GM23338 (cell line): Measurements from ENCODE around the gene CIC. TPM values are rescaled to one million over a fixed set of nuclear protein-coding genes. Genes with fewer than 3 reads are reported as not detected.
A peak's percentile ranks its signal among the peaks of the same experiment; 100 is the strongest.

Experiments
- ATAC-seq: fragments of 200-7000 bp; cut with Tn5 transposase; 3 replicates; pipeline ENCODE4 v1.9.1; 2020
- DNase-seq: peaks from one replicate; pipeline ENCODE4 v3.0.0-alpha.2; 2015; ENCODE audit warnings: low spot score
- H2AFZ ChIP-seq: fragments of 200-600 bp; sonication (generic); 2 replicates; pipeline ENCODE4 v1.8.0; 2016; ENCODE audit warnings: antibody characterized with exemption, mild to moderate bottlenecking, moderate library complexity
- H3F3A ChIP-seq: fragments of 200-600 bp; sonication (generic); replicated peaks from 2 replicates; pipeline ENCODE4 v1.8.0; 2017; ENCODE audit warnings: antibody characterized with exemption, mixed run types, low read depth
- H3K27ac ChIP-seq: fragments of 200-600 bp; sonication (generic); 2 replicates; pipeline ENCODE4 v1.6.1; 2016; ENCODE audit warnings: low read depth
- H3K27me3 ChIP-seq: fragments of 200-600 bp; sonication (generic); 2 replicates; pipeline ENCODE4 v1.8.0; 2016; ENCODE audit warnings: mild to moderate bottlenecking, mixed run types, moderate library complexity; ENCODE audit not compliant: insufficient read depth
- H3K36me3 ChIP-seq: fragments of 200-600 bp; sonication (generic); 2 replicates; pipeline ENCODE4 v1.8.0; 2016; ENCODE audit warnings: mild to moderate bottlenecking; ENCODE audit not compliant: insufficient read depth
- H3K4me1 ChIP-seq: fragments of 200-600 bp; sonication (generic); 2 replicates; pipeline ENCODE4 v1.8.0; 2016; ENCODE audit warnings: mild to moderate bottlenecking, moderate library complexity; ENCODE audit not compliant: insufficient read depth
- H3K4me2 ChIP-seq: fragments of 200-600 bp; sonication (generic); 2 replicates; pipeline ENCODE4 v1.7.1; 2017; ENCODE audit warnings: mixed run types
- H3K4me3 ChIP-seq: fragments of 200-600 bp; sonication (generic); 2 replicates; pipeline ENCODE4 v1.6.1; 2016; ENCODE audit warnings: mixed run types
- H3K79me2 ChIP-seq: fragments of 200-600 bp; sonication (generic); replicated peaks from 2 replicates; pipeline ENCODE4 v1.8.0; 2017; ENCODE audit warnings: mild to moderate bottlenecking; ENCODE audit not compliant: insufficient read depth
- H3K9me2 ChIP-seq: fragments of 200-600 bp; sonication (generic); 2 replicates; pipeline ENCODE4 v1.8.0; 2017; ENCODE audit not compliant: insufficient read depth
- H4K20me1 ChIP-seq: fragments of 200-600 bp; sonication (generic); replicated peaks from 2 replicates; pipeline ENCODE4 v1.8.0; 2017; ENCODE audit warnings: mild to moderate bottlenecking; ENCODE audit not compliant: insufficient read depth
- H3K27ac Mint-ChIP-seq: 2 replicates; pipeline ENCODE4 v1.8.0; 2020; ENCODE audit warnings: inconsistent platforms, mild to moderate bottlenecking, moderate library complexity, mixed read lengths
- H3K27me3 Mint-ChIP-seq: 3 replicates; pipeline ENCODE4 v1.8.0; 2022; ENCODE audit warnings: low read depth, mild to moderate bottlenecking, moderate library complexity, mixed read lengths, inconsistent platforms; ENCODE audit not compliant: insufficient read depth, poor library complexity
- H3K36me3 Mint-ChIP-seq: 3 replicates; pipeline ENCODE4 v1.8.0; 2021; ENCODE audit warnings: low read depth, mild to moderate bottlenecking, inconsistent platforms, moderate library complexity, mixed read lengths
- H3K4me1 Mint-ChIP-seq: 3 replicates; pipeline ENCODE4 v1.8.0; 2020; ENCODE audit warnings: mild to moderate bottlenecking, inconsistent platforms, mixed read lengths
- H3K4me3 Mint-ChIP-seq: 3 replicates; pipeline ENCODE4 v1.8.0; 2021; ENCODE audit warnings: moderate library complexity, mild to moderate bottlenecking, inconsistent platforms, mixed read lengths
- H3K9me3 Mint-ChIP-seq: 3 replicates; pipeline ENCODE4 v1.8.0; 2020; ENCODE audit warnings: moderate library complexity, mild to moderate bottlenecking, inconsistent platforms, mixed read lengths
- CREB1 ChIP-seq: fragments of 250-450 bp; sonication (Bioruptor Pico); IDR thresholded peaks from 2 replicates; pipeline ENCODE4 v1.5.0; 2020; ENCODE audit warnings: low read depth, mild to moderate bottlenecking, moderate library complexity
- ETS1 ChIP-seq: IDR thresholded peaks from 2 replicates; pipeline ENCODE4 v1.6.1; 2016; ENCODE audit warnings: antibody characterized with exemption
- EZH2 ChIP-seq: fragments of 200-600 bp; sonication (generic); IDR thresholded peaks from one replicate; pipeline ENCODE4 v1.8.0; 2017; ENCODE audit warnings: antibody characterized with exemption, mild to moderate bottlenecking, low read depth; ENCODE audit not compliant: unreplicated experiment
- JUNB ChIP-seq: IDR thresholded peaks from one replicate; pipeline ENCODE4 v1.6.1; 2016; ENCODE audit warnings: antibody characterized with exemption; ENCODE audit not compliant: unreplicated experiment
- NANOG ChIP-seq: IDR thresholded peaks from 2 replicates; pipeline ENCODE4 v1.6.1; 2016; ENCODE audit warnings: antibody characterized with exemption, borderline replicate concordance
- POLR2AphosphoS5 ChIP-seq: IDR thresholded peaks from 2 replicates; pipeline ENCODE4 v1.6.1; 2016; ENCODE audit warnings: antibody characterized with exemption, low read depth
- STAT1 ChIP-seq: IDR thresholded peaks from one replicate; pipeline ENCODE4 v1.6.1; 2016; ENCODE audit warnings: antibody characterized with exemption; ENCODE audit not compliant: unreplicated experiment
- ZNF331 ChIP-seq: fragments of 250-450 bp; sonication (Bioruptor Pico); IDR thresholded peaks from 2 replicates; pipeline ENCODE4 v1.5.0; 2020; ENCODE audit warnings: low read depth, mild to moderate bottlenecking, moderate library complexity
- ZNF462 ChIP-seq: fragments of 250-450 bp; sonication (Bioruptor Pico); IDR thresholded peaks from 2 replicates; pipeline ENCODE4 v1.5.0; 2020; ENCODE audit warnings: mild to moderate bottlenecking, moderate library complexity
- polyA plus RNA-seq: library from polyadenylated mRNA; unstranded; fragments of >200 nt; fragmentation: Nextera tagmentation; extraction: Ambion mirVana; gene quantifications from 2 replicates; pipeline ENCODE4 v1.2.1, GENCODE V29; 2016
- total RNA-seq: library from RNA; depleted of rRNA; stranded (reverse); fragments of >200 nt; shearing (Covaris generic); gene quantifications from 2 replicates; pipeline ENCODE4 v1.2.3, GENCODE V29; 2014

CIC gene
- total and polyA plus RNA-seq, 2 experiments from 2014 or later = 13.2 to 42.0 TPM

DNA sequence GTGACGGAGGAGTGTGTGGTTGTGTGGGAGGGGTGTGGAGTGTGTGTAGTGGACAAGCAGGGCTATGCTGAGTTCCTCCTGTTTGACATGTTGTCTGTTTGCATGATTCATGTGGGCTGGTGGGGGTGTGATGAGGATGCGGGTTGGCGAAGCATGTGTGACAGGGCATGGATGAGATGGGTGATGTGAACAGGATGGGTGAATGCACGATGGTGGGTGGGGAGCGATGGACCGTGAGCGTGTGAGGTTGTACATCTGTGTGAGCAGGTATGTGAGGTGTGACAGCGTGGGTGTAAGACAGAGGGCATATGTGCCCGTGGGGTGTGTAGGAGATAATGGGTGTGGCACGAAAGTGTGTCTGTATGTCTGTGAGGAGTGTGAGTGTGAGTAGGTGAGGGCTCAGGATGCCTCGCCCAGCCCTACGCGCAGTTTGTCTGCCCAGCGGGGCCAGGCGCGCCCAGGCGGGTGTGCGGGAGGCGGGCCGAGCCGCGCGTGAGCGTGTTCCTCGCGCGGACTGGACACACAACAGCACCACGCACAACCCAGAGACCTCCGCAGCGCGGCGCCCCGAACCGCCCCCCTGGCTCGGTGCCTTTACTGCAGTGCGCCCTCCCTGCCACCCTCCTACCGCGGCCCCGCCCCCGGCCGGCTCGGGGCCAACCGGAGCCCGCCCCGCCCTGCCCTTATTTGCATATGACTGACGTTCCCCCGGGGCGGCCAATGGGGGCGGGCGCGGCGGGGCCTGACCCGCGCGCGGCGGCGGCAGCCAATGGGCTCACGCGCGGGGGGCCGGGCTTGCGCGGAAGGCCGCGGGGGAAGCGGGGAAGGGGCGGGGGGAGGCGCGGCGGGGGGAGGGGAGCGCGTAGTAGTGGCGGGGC, 14.4 kb downstream of the CIC start:
- peaks cover 39% of the 10 kb centered on the region for H3K4me1 Mint-ChIP-seq
- H3K36me3 Mint-ChIP-seq = peaks cover 8% of the 10 kb centered on the region
- Histone ChIP-seq H3K4me2 (peak overlapping the region; percentile 82), H3K9me2 (no peaks in the 10 kb centered on the region), H3K79me2 (peaks cover 20% of the 10 kb centered on the region), H3K27ac (no peak overlapping the region), H2AFZ (no peak overlapping the region), H4K20me1 (no peaks in the 10 kb centered on the region; the same call in 1 of the 2 replicates), H3K36me3 (0 out of 2 replicates have a peak, but pooled peaks cover 4% of the 10 kb centered on the region), H3K4me3 (peak overlapping the region; percentile 61), H3K27me3 (no peaks in the 10 kb centered on the region), H3K4me1 (peaks cover 32% of the 10 kb centered on the region), H3F3A (peaks cover 23% of the 10 kb centered on the region)
- DNase-seq = peak; percentile 98
- H3K27me3 Mint-ChIP-seq = peaks cover 25% of the 10 kb centered on the region
- H3K27ac Mint-ChIP-seq = no peak overlapping the region
- ATAC-seq = peak; percentile 30
- no peak overlapping the region for H3K4me3 Mint-ChIP-seq
- no peaks in the 10 kb centered on the region for H3K9me3 Mint-ChIP-seq
- TF ChIP-seq POLR2AphosphoS5 (peak; percentile 61), CREB1 (peak; percentile 51), ZNF331 (no peak)

- peaks cover 34% of the 10 kb centered on the region for H3K4me1 Mint-ChIP-seq
- no peaks in the 10 kb centered on the region for H3K27me3 ChIP-seq
- TF ChIP-seq JUNB = no peak
- TF ChIP-seq ZNF462 (CRISPR knock-in tag) = no peak
- no peak for TF ChIP-seq ETS1
- no peak for TF ChIP-seq STAT1
- no peak for TF ChIP-seq NANOG
- TF ChIP-seq POLR2AphosphoS5 = 0 out of 2 replicates have a peak, but pooled peaks have one; percentile 11
- TF ChIP-seq EZH2 = no peak
- no peak overlapping the region for H2AFZ ChIP-seq
- H3K9me2 ChIP-seq = no peaks in the 10 kb centered on the region
- H3K4me2 ChIP-seq = no peak overlapping the region
- H3K27me3 Mint-ChIP-seq = peaks cover 23% of the 10 kb centered on the region
- peak overlapping the region; percentile 43; the same call in 1 of the 2 replicates for H3K4me3 ChIP-seq
- H3K4me3 Mint-ChIP-seq = no peak overlapping the region
- no peaks in the 10 kb centered on the region; the same call in 1 of the 2 replicates for H4K20me1 ChIP-seq
- H3K36me3 ChIP-seq = 0 out of 2 replicates have a peak, but pooled peaks cover 4% of the 10 kb centered on the region
- H3K36me3 Mint-ChIP-seq = peaks cover 10% of the 10 kb centered on the region
- no peaks in the 10 kb centered on the region for H3K9me3 Mint-ChIP-seq
- ATAC-seq (no peak), DNase-seq (peak; percentile 54)
- H3K27ac Mint-ChIP-seq = no peak overlapping the region
- peaks cover 32% of the 10 kb centered on the region for H3K4me1 ChIP-seq
- H3K79me2 ChIP-seq = peaks cover 20% of the 10 kb centered on the region
- no peak overlapping the region for H3K27ac ChIP-seq
- H3F3A ChIP-seq = peaks cover 23% of the 10 kb centered on the region
Measured at GRCh38 chr19:42284066-42284501, 15.0 kb downstream of the CIC start.
